Measurements from ENCODE around the gene OSBPL3.

OSBPL3 gene

GRCh38 chr7:24752073-24752800, 227.7 kb downstream of the OSBPL3 start:
- DNase-seq: no peak

GRCh38 chr7:24751484-24751883, 228.5 kb downstream of the OSBPL3 start:
- DNase-seq: no peak

GRCh38 chr7:24750441-24751055, 229.4 kb downstream of the OSBPL3 start:
- DNase-seq: no peak

GRCh38 chr7:24748521-24748920, 231.5 kb downstream of the OSBPL3 start:
- no peak for DNase-seq

All from effector CD8-positive, alpha-beta T cell (primary cell).